HG03064 (cell line): Measurements from ENCODE around the gene MYO1E.
"Not testable (repeated sequence)": the region's sequence is repeated elsewhere in the genome, so short reads cannot be mapped to it uniquely, and the experiment has no call there.

Experiments used
- ATAC-seq: cut with Tn5 transposase; IDR thresholded peaks from one replicate; pipeline ENCODE4 v1.9.1; 2021; ENCODE audit warnings: low read depth; ENCODE audit not compliant: unreplicated experiment

MYO1E gene

GRCh38 chr15:59372352-59373211 lies at the start of gene MYO1E:
TSS of gene MYO1E (minus strand) at chr15:59372871. CDS start at chr15:59372500, 371 bp downstream.
- peak; percentile 63 for ATAC-seq

GRCh38 chr15:59420986-59421618 lies 48.4 kb upstream of the MYO1E start:
- no peak for ATAC-seq

GRCh38 chr15:59420108-59420507 lies 47.4 kb upstream of the MYO1E start:
- no peak for ATAC-seq

GRCh38 chr15:59419170-59419569 lies 46.5 kb upstream of the MYO1E start:
- ATAC-seq = no peak

GRCh38 chr15:59416816-59417215 lies 44.1 kb upstream of the MYO1E start:
- ATAC-seq = no peak

- no peak for ATAC-seq
Observed at GRCh38 chr15:59413577-59413976, 40.9 kb upstream of the MYO1E start.

GRCh38 chr15:59410391-59410896 lies 37.8 kb upstream of the MYO1E start:
- ATAC-seq = no peak

GRCh38 chr15:59407946-59408345 lies 35.3 kb upstream of the MYO1E start:
- ATAC-seq = no peak

- no peak for ATAC-seq
Observed at GRCh38 chr15:59406446-59406845, 33.8 kb upstream of the MYO1E start.

- ATAC-seq = no peak
Observed at GRCh38 chr15:59405079-59405478, 32.4 kb upstream of the MYO1E start.

GRCh38 chr15:59401824-59402569 lies 29.3 kb upstream of the MYO1E start:
- no peak for ATAC-seq

GRCh38 chr15:59401051-59401823 lies 28.6 kb upstream of the MYO1E start:
- ATAC-seq = not testable (repeated sequence)

- no peak for ATAC-seq
Observed at GRCh38 chr15:59400103-59400813, 27.6 kb upstream of the MYO1E start.

- peak; percentile 64 for ATAC-seq
Observed at GRCh38 chr15:59399465-59400102, 26.9 kb upstream of the MYO1E start.

GRCh38 chr15:59398220-59398619 lies 25.5 kb upstream of the MYO1E start:
- ATAC-seq = no peak

- ATAC-seq = no peak
Observed at GRCh38 chr15:59396679-59397078, 24.0 kb upstream of the MYO1E start.

GRCh38 chr15:59396211-59396610 lies 23.5 kb upstream of the MYO1E start:
- no peak for ATAC-seq

- ATAC-seq = no peak
Observed at GRCh38 chr15:59394166-59394661, 21.5 kb upstream of the MYO1E start.

- ATAC-seq = no peak
Observed at GRCh38 chr15:59392299-59392698, 19.6 kb upstream of the MYO1E start.
